Middle frontal gyrus (tissue), 1 donor: ENCODE measurements around the gene CUX1.
"Not testable (repeated sequence)": the region's sequence is repeated elsewhere in the genome, so short reads cannot be mapped to it uniquely, and the experiment has no call there.

ENCODE experiments used
- DNase-seq: peaks from one replicate; pipeline ENCODE4 v3.0.0-alpha.2; 2015; ENCODE audit warnings: low spot score; ENCODE audit errors: extremely low spot score

CUX1 gene

GRCh38 chr7:102128303-102128702, 310.9 kb downstream of the CUX1 start:
- no peak for DNase-seq

GRCh38 chr7:102129636-102130370, 312.4 kb downstream of the CUX1 start:
- no peak for DNase-seq

GRCh38 chr7:102132209-102132752, 314.9 kb downstream of the CUX1 start:
- DNase-seq: no peak

GRCh38 chr7:102138676-102139075, 321.2 kb downstream of the CUX1 start:
- no peak for DNase-seq

GRCh38 chr7:102140952-102141370, 323.5 kb downstream of the CUX1 start:
- DNase-seq: no peak

GRCh38 chr7:102142433-102142832, 325.0 kb downstream of the CUX1 start:
- DNase-seq: not testable (repeated sequence)

- no peak for DNase-seq
These were observed 328.7 kb downstream of the CUX1 start for GRCh38 chr7:102146122-102146521.

GRCh38 chr7:102147008-102147407, 329.6 kb downstream of the CUX1 start:
- DNase-seq: no peak

GRCh38 chr7:102148799-102149198, 331.4 kb downstream of the CUX1 start:
- DNase-seq: no peak

- no peak for DNase-seq
These were observed 332.0 kb downstream of the CUX1 start for GRCh38 chr7:102149416-102149815.

- DNase-seq: no peak
These were observed 332.8 kb downstream of the CUX1 start for GRCh38 chr7:102150266-102150665.

- no peak for DNase-seq
These were observed 335.5 kb downstream of the CUX1 start for GRCh38 chr7:102152672-102153598.

- no peak for DNase-seq
These were observed 336.1 kb downstream of the CUX1 start for GRCh38 chr7:102153599-102153946.

GRCh38 chr7:102154425-102154824, 337.0 kb downstream of the CUX1 start:
- DNase-seq: no peak

GRCh38 chr7:102155821-102156441, 338.5 kb downstream of the CUX1 start:
- no peak for DNase-seq

GRCh38 chr7:102156867-102157266, 339.4 kb downstream of the CUX1 start:
- no peak for DNase-seq

GRCh38 chr7:102165136-102165535, 347.7 kb downstream of the CUX1 start:
- DNase-seq: no peak

- DNase-seq: no peak
These were observed 349.8 kb downstream of the CUX1 start for GRCh38 chr7:102167254-102167653.

GRCh38 chr7:102169651-102170392, 352.4 kb downstream of the CUX1 start:
- DNase-seq: no peak

GRCh38 chr7:102170393-102170970, 353.1 kb downstream of the CUX1 start:
- DNase-seq: no peak

GRCh38 chr7:102173669-102174068, 356.2 kb downstream of the CUX1 start:
- DNase-seq: no peak
